ENCODE results near the gene GEN1.
A peak's percentile ranks its signal among the peaks of the same experiment; 100 is the strongest.
"Not testable (repeated sequence)": the region's sequence is repeated elsewhere in the genome, so short reads cannot be mapped to it uniquely, and the experiment has no call there.

Gene GEN1

DNA sequence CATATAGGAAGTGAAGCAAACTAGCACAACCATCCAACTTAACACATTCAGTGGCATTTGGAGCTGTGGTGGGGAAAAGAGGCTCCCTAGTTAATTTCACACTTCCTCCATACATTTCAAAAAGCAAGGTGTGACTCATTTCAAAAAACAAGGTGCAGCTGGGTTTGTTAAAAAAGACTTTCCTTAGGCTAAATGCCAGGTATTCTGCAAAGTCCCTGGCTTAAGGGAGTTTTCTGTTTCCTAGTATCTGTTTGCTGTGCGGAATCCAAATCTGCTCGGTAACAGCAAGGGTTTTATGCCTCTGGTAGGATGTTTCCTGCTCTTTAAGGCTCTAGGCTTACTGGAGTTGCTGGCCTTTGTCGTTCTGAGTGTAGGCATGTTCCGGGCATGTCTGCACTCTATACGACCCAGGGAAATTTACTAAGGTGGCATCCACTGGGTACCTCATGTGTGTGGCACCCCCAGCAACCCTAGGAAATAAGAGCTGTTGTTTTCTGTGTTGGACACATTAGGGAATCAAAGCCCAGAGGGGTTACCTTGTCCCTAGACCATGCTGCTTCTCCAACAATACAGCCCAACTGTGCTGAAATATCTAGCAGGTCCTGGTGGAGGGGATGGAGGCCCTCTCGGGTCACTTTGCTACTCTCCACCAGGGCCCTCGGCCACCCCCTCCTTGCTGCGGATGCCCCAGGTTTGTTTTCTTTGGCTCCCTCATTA is 61.7 kb downstream of the GEN1 start:
- Histone ChIP-seq H3K27ac (peak overlapping the region in 14 of 21 experiments; percentile 7 to 80 (median 49)), H3K4me3 (no peak overlapping the region)

DNA sequence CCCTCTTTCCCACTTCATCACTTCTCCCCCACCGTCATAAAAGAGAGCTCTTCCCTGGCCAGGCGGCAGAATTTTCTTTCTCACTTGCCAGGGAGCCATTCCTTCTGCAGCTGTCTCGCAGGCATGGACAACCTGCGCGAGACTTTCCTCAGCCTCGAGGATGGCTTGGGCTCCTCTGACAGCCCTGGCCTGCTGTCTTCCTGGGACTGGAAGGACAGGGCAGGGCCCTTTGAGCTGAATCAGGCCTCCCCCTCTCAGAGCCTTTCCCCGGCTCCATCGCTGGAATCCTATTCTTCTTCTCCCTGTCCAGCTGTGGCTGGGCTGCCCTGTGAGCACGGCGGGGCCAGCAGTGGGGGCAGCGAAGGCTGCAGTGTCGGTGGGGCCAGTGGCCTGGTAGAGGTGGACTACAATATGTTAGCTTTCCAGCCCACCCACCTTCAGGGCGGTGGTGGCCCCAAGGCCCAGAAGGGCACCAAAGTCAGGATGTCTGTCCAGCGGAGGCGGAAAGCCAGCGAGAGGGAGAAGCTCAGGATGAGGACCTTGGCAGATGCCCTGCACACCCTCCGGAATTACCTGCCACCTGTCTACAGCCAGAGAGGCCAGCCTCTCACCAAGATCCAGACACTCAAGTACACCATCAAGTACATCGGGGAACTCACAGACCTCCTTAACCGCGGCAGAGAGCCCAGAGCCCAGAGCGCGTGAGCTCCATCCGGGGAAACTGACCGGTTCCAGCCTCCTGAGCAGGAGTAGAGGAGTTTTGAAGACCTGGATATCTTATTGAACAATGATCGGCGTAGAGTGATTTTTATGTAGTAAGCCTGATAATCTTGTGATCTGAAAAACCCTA is 62.7 kb downstream of the GEN1 start, which contains the start of gene MSGN1:
MSGN1 (plus strand) TSS at position 65 of the 850 bp plus-strand sequence; CDS start at position 124, 59 bp downstream.
- no peak within 1 kb of the TSS for H3K4me3 ChIP-seq
- peak within 1 kb of the TSS in 16 of 21 experiments; percentile 1 to 80 (median 46) for H3K27ac ChIP-seq

DNA sequence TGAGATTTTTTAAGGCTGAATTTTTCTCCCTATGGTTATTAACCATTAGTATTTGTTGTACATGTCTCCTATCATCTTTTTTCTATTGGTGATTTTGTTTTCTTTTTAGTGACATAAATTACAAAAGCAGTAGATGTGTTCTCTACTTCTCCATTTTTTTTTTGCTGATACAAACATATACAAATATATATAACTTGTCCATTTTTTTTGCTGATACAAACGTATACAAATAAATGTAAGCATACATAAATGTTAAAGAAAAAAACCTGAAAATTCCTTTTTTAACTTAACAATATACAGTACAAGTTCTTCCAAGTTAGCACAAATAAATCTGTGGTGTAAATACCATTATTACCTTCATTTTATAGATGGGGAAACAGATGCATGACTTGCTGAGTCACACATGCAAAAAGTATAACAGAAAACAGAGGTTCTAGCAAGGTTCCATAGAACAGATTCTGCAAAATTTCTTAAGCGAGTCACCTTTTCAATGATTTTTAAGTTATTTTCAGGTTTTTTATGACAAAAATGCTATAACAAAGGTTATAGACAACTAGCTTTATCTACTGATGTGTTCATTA is 64.4 kb downstream of the GEN1 start:
- Histone ChIP-seq H3K4me3 (no peak overlapping the region), H3K27ac (no peak overlapping the region)

DNA sequence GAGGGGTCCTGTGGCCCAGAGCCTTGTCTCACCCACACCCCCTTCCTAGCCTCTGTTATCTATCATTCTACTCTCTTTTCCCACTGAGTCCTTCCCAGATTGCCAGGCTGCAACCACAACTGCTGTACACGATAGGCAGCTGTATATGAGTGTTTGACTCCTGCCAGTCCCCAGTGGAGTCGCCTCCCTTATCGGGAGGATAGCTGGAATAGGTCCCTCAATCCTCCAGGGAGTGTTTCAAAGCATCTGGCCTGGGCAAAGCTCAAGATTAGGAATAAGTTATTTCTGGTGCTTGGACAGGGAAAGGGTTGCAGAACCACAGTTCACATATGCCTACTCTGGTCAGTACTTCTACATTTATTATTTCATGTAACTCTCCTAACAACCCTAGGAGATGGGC is 67.1 kb downstream of the GEN1 start:
- no peak overlapping the region for H3K27ac ChIP-seq
- H3K4me3 ChIP-seq, result no peak overlapping the region

DNA sequence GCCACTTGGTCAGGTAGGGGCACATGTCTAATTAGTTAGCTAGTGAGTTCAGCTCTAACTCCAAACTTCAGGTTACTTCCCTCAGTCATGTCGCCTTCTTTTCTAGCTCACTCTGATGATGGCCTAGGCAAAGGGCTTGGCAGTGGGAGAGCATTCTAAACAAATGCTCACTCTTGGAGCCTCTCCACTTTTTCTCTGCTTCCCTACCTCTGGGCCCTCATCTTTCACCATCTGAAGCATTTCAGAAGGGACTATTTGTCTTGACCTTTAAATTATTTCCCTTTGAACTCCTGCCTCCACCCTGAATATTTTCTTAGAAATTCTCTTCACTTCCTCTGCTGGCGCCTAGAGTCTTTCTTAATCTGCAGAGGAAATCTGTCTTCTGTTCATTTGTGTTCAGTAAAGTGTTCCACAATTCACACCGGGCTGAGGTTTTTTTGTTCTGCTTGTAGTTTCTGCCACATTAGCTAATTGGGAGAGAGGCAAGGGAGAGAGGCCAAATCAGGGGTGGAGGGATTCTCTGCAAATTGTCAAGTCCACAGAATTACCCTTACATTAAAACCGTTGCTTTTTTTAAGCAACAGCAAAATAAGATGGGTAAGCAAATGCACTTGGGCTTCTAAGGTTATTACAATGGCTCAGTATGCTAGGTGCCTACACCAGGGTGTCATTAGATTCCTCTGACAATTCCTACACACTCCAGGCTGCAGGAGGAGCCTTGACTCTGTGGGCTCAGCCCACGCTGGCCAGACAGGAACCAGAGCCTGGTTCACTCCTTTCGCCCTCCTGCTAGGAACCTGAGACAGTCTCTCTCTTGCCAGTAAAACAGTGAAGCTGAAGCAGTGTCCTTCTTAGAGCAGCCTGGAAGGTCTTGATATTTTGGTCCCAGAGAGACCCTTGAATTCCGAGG is 67.9 kb downstream of the GEN1 start:
- Histone ChIP-seq H3K4me3 (no peak overlapping the region), H3K27ac (peak overlapping the region in 3 of 21 experiments; percentile 3 to 42 (median 12))

DNA sequence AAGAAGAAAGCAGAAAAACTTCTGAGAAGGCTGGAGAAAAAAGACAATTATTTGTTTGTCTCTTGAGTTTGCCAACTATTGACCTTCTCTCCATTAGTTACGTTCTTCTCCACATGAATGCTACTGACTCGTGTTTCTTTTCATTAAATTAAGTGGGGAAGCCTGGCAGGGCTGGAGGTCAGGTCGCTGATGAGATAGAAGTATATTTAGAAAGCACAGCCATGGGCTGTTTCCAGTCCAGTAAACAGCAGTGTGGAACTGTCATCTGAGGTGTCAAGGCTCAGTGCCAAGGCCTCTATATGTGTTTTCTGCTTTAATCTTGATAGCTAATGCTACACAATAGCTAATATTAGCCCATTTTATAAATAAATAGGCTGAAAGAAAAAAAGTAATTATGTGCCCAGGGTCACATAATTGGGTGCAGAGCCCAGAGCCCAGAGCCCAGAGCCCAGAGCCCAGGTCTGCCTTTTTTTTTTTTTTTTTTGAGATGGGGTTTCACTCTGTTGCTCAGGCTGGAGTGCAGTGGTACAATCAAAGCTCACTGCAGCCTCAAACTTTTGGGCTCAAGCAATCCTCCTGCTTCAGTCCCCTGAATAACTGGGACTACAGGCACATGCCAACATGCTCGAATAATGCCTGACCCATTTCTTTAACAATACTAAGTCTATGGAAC is 68.6 kb downstream of the GEN1 start:
- Histone ChIP-seq H3K4me3 (no peak overlapping the region), H3K27ac (peak overlapping the region in 3 of 21 experiments; percentile 3 to 42 (median 12))

DNA sequence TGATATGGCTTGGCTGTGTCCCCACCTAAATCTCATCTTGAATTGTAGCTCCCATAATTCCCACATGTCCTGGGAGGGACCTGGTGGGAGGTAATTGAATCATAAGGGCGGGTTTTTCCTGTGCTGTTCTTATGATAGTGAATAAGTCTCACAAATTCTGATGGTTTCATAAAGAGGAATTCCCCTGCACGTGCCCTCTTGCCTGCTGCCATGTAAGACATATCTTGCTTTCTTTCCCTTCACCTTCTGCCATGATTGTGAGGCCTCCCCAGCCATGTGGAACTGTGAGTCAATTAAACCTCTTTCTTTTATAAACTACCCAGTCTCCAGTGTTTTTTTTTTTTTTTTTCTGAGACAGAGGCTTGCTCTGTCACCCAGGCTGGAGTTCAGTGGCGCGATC is 69.7 kb downstream of the GEN1 start:
- H3K27ac ChIP-seq, H3K4me3 ChIP-seq: not testable (repeated sequence)

DNA sequence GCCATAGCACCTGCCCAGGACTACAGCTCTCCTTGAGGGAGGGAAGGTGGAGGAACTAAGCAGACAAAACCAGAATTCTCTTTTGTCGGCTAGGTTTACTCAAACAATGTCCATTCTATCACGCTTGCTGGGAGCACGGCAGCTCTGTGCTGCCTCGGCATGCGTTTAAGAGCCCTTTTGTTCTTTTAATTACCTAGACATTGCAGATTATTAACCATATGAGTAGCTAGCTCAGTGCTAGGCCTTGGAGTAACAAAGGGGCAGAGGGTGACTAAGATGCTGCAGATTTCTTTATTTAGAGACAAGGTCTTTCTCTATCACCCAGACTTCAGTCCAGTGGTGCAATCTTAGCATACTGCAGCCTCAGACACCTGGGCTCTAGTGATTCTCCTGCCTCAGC is 73.4 kb downstream of the GEN1 start:
- Histone ChIP-seq H3K4me3 (no peak overlapping the region), H3K27ac (no peak overlapping the region)

DNA sequence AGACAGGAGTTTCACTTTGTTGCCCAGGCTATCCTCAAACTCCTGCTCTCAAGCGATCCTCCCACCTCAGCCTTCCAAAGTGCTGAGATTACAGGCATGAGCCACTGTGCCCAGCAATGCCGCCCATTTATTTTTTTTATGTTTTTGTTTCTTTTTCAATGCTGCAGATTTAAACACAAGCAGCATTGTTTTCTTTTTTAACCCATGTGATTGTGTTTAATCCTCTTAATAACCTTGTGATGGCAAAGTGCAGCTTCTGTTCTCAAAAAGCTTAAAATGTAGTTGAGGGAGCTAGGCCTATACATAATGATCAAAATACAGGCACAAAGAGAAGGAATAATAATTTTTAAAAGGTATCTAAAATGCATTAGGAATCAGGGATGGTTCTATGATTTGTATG is 73.8 kb downstream of the GEN1 start:
- Histone ChIP-seq H3K27ac (no peak overlapping the region), H3K4me3 (no peak overlapping the region)

DNA sequence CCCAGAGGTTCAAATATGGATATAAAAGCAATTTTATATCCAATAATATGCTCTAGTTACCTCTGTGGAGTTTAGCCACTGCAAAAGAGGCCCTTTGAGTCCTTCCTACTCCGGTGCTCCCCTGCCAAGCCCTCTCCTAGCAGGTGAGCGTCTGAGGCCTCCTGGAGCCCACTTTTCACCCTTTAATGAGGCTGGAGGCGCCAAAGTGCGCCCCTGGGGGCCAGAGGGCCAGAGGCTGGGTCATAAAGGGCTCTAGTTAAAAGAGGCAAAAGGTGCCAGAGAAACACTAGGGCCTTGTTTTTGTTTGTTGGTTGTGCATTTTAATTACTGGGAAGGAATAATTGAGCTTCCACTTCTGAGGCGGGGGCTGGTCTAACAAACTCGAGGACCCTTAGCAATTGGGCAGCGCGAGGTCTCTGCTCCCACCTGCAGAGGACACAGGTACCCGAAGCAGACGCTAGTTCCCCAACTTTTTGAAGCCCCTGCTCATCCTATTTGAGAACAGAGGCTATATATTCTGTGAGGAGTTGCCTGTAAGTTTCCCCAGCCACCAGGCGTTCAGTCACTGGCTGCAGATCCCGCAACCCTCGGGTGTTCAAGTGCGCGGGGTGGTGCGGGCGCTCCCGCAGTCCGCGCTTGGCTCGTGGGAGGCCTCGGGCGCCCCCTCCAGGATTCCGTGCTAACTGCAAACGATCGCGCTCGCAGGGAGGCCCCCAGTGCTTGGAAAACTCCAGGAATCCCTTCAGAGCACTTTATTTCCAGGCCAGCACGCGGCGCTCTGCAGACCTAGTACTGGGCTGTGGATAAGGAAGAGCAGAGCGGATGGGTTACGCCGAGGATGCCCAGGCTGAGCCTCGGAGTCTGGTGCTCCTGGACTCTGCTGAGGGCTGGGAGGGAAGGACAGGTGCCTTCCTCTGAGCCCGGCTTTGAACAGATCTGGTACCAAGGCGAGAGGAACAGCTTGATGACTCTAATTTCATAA is 76.4 kb downstream of the GEN1 start:
- peak overlapping the region in 1 of 7 experiments; percentile 0 for H3K4me3 ChIP-seq
- no peak overlapping the region for H3K27ac ChIP-seq

DNA sequence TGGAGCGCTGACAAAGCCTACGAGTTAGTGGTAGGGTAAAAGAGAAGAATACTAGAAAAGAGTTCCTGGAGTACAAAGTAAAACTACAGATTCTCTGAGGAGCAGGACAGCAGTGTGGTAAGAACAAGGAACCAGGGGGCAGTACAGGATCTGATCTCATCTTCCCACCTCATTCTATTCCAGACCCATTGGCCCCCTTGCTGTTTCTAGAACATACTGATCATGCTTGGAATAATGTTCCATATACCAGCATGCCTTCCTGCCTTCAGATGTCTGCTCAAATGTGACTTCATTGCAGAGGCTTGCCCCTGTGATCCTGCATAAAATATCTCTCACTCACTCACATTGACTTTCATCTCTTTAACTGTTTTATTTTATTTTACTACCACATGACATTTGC is 81.6 kb downstream of the GEN1 start:
- Histone ChIP-seq H3K27ac (no peak overlapping the region), H3K4me3 (no peak overlapping the region)
